B cell (primary cell): ENCODE measurements around the gene BRAF.

Source experiments
- CTCF ChIP-seq: fragments of 200-600 bp; IDR thresholded peaks from one replicate; pipeline ENCODE4 v1.8.0; 2022; ENCODE audit warnings: antibody characterized with exemption, mild to moderate bottlenecking
- EZH2 ChIP-seq: IDR thresholded peaks from 2 replicates; pipeline ENCODE4 v1.6.1; 2012; ENCODE audit warnings: borderline replicate concordance, low read depth, mild to moderate bottlenecking, moderate library complexity, low read length; ENCODE audit not compliant: insufficient read depth, poor library complexity, severe bottlenecking

GRCh38 chr7:140828741-140829140 lies 96.0 kb downstream of the BRAF start:
- TF ChIP-seq CTCF (no peak), EZH2 (no peak)
